ENCODE data around the gene GALC. TPM values are rescaled to one million over a fixed set of nuclear protein-coding genes. Genes with fewer than 3 reads are reported as not detected.

Gene GALC
- total RNA-seq, 3 donors from 2014 or later = 30.8 to 39.8 (median 37.3) TPM

GRCh38 chr14:87996291-87996592 lies 3.3 kb upstream of the GALC start:
- intact Hi-C loops (cut with DNase I; ENCODE audit: low total_unique reads) = no loop called here
- H3K27me3 ChIP-seq = no peaks in the 10 kb centered on the region

GRCh38 chr14:87995500-87996290 lies 2.7 kb upstream of the GALC start:
- no peaks in the 10 kb centered on the region for H3K4me1 ChIP-seq
- intact Hi-C loops (cut with DNase I; ENCODE audit: low total_unique reads) = no loop called here
- H3K9me3 ChIP-seq = no peaks in the 10 kb centered on the region
- TF ChIP-seq POLR2A (IDR thresholded peaks at IDR 0.05) = no peak
- no peak for TF ChIP-seq CTCF (IDR thresholded peaks at IDR 0.05)
- no peak for TF ChIP-seq POLR2AphosphoS5 (IDR thresholded peaks at IDR 0.05)
- no peak overlapping the region for H3K4me3 ChIP-seq
- DNase-seq (ENCODE audit: low spot score in 2 of 2) = no peak
- no peaks in the 10 kb centered on the region for H3K36me3 ChIP-seq
- H3K27ac ChIP-seq = no peak overlapping the region
- H3K27me3 ChIP-seq = no peaks in the 10 kb centered on the region

More at GRCh38 chr14:87996291-87996592, 3.3 kb upstream of the GALC start:
- TF ChIP-seq POLR2A (IDR thresholded peaks at IDR 0.05) (no peak), POLR2AphosphoS5 (IDR thresholded peaks at IDR 0.05) (no peak), CTCF (IDR thresholded peaks at IDR 0.05) (no peak)
- H3K9me3 ChIP-seq = no peaks in the 10 kb centered on the region
- H3K4me1 ChIP-seq = no peaks in the 10 kb centered on the region
- DNase-seq (ENCODE audit: low spot score in 2 of 2) = no peak
- H3K4me3 ChIP-seq = no peak overlapping the region
- H3K27ac ChIP-seq = no peak overlapping the region
- H3K36me3 ChIP-seq = no peaks in the 10 kb centered on the region

- no peak for DNase-seq (ENCODE audit: low spot score in 2 of 2)
- Histone ChIP-seq H3K4me3 (no peak overlapping the region), H3K27me3 (no peaks in the 10 kb centered on the region), H3K36me3 (no peaks in the 10 kb centered on the region), H3K27ac (no peak overlapping the region), H3K4me1 (no peaks in the 10 kb centered on the region), H3K9me3 (no peaks in the 10 kb centered on the region)
- TF ChIP-seq POLR2AphosphoS5 (IDR thresholded peaks at IDR 0.05) (no peak), POLR2A (IDR thresholded peaks at IDR 0.05) (no peak), CTCF (IDR thresholded peaks at IDR 0.05) (no peak)
- intact Hi-C loops (cut with DNase I; ENCODE audit: low total_unique reads) = no loop called here
Measured at GRCh38 chr14:87994974-87995373, 2.0 kb upstream of the GALC start.

GRCh38 chr14:87992346-87992717 lies 650 bp downstream of the GALC start:
- DNase-seq (ENCODE audit: low spot score in 2 of 2) = no peak
- no peaks in the 10 kb centered on the region for H3K4me1 ChIP-seq
- TF ChIP-seq CTCF (IDR thresholded peaks at IDR 0.05) = no peak
- TF ChIP-seq POLR2A (IDR thresholded peaks at IDR 0.05) = no peak
- TF ChIP-seq POLR2AphosphoS5 (IDR thresholded peaks at IDR 0.05) = no peak
- intact Hi-C loops (cut with DNase I; ENCODE audit: low total_unique reads) = no loop called here
- no peaks in the 10 kb centered on the region for H3K36me3 ChIP-seq
- no peaks in the 10 kb centered on the region for H3K27me3 ChIP-seq
- H3K9me3 ChIP-seq = no peaks in the 10 kb centered on the region
- peak overlapping the region; percentile 95 to 97 for H3K27ac ChIP-seq
- peak overlapping the region; percentile 78 to 89 (median 85) for H3K4me3 ChIP-seq

GRCh38 chr14:87990682-87991081 lies 2.3 kb downstream of the GALC start:
- DNase-seq (ENCODE audit: low spot score in 2 of 2) = no peak
- Histone ChIP-seq H3K9me3 (no peaks in the 10 kb centered on the region), H3K36me3 (peaks cover 7% of the 10 kb centered on the region), H3K27ac (no peak overlapping the region), H3K4me3 (no peak overlapping the region), H3K27me3 (no peaks in the 10 kb centered on the region), H3K4me1 (no peaks in the 10 kb centered on the region)
- intact Hi-C loops (cut with DNase I; ENCODE audit: low total_unique reads) = no loop called here
- no peak for TF ChIP-seq CTCF (IDR thresholded peaks at IDR 0.05)
- no peak for TF ChIP-seq POLR2A (IDR thresholded peaks at IDR 0.05)
- TF ChIP-seq POLR2AphosphoS5 (IDR thresholded peaks at IDR 0.05) = no peak
